RWPE2 (cell line): ENCODE results near the gene TGIF2.
A peak's percentile ranks its signal among the peaks of the same experiment; 100 is the strongest.

ENCODE experiments used
- ATAC-seq: fragments of 200-7000 bp; cut with Tn5 transposase; 3 replicates; pipeline ENCODE4 v1.9.1; 2021; ENCODE audit warnings: low read depth
- DNase-seq: peaks from one replicate; pipeline ENCODE4 v3.0.0-alpha.2; 2020; ENCODE audit warnings: low spot score
- H3K27ac ChIP-seq: fragments of 450-650 bp; 2 replicates; pipeline ENCODE4 v1.5.1; 2017; ENCODE audit warnings: mild to moderate bottlenecking; ENCODE audit not compliant: poor library complexity, severe bottlenecking
- H3K27me3 ChIP-seq: fragments of 250-450 bp; sonication (Bioruptor Pico); 2 replicates; pipeline ENCODE4 v1.5.1; 2021; ENCODE audit warnings: mild to moderate bottlenecking, moderate library complexity; ENCODE audit not compliant: insufficient read depth, poor library complexity, severe bottlenecking
- H3K36me3 ChIP-seq: fragments of 250-450 bp; sonication (Bioruptor Pico); 2 replicates; pipeline ENCODE4 v1.5.1; 2020; ENCODE audit warnings: low read depth, mild to moderate bottlenecking, moderate library complexity
- H3K4me1 ChIP-seq: fragments of 250-450 bp; sonication (Bioruptor Pico); 2 replicates; pipeline ENCODE4 v1.5.1; 2021; ENCODE audit warnings: mild to moderate bottlenecking, moderate library complexity; ENCODE audit not compliant: insufficient read depth, poor library complexity, severe bottlenecking
- H3K4me3 ChIP-seq: fragments of 250-450 bp; sonication (Bioruptor Pico); 2 replicates; pipeline ENCODE4 v1.5.1; 2021; ENCODE audit warnings: mild to moderate bottlenecking, moderate library complexity; ENCODE audit not compliant: severe bottlenecking
- H3K9me3 ChIP-seq: fragments of 250-450 bp; sonication (Bioruptor Pico); 2 replicates; pipeline ENCODE4 v1.5.1; 2021; ENCODE audit warnings: mild to moderate bottlenecking, moderate library complexity; ENCODE audit not compliant: severe bottlenecking
- TF ChIP-seq, protein P1 (sequence below): fragments of 450-650 bp; IDR thresholded peaks from one replicate; pipeline ENCODE4 v1.5.1; 2017; ENCODE audit warnings: mild to moderate bottlenecking, moderate library complexity; ENCODE audit not compliant: poor library complexity, severe bottlenecking

Gene TGIF2

GRCh38 chr20:36579996-36580545, 6.7 kb downstream of the TGIF2 start:
- H3K36me3 ChIP-seq, result peaks cover 41% of the 10 kb centered on the region
- ATAC-seq, result no peak
- no peak for DNase-seq

DNA sequence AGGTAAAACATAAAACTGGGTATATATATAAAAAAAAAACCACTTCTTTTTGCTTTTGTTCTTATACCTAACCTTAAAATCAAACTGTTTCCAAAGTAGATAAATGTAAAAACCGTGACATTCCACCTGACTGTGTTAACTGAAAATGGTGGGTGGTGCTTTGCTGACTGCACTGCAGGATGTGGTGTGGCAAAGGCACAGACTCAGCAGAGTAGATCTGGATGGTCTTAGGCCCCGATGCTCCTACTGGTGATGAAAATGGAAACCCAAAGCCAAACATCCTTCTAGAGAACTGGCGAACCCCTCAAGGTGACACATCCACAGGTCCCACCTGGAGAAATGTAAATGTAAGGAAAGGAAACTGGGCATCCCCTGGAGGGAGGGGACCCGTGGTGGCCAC, 8.9 kb downstream of the TGIF2 start:
- ATAC-seq, result no peak
- Histone ChIP-seq H3K27ac (no peak overlapping the region), H3K36me3 (peaks cover 41% of the 10 kb centered on the region), H3K9me3 (no peaks in the 10 kb centered on the region), H3K4me1 (peaks cover 17% of the 10 kb centered on the region), H3K27me3 (no peaks in the 10 kb centered on the region), H3K4me3 (no peak overlapping the region)
- DNase-seq, result no peak
- TF ChIP-seq, protein P1, sequence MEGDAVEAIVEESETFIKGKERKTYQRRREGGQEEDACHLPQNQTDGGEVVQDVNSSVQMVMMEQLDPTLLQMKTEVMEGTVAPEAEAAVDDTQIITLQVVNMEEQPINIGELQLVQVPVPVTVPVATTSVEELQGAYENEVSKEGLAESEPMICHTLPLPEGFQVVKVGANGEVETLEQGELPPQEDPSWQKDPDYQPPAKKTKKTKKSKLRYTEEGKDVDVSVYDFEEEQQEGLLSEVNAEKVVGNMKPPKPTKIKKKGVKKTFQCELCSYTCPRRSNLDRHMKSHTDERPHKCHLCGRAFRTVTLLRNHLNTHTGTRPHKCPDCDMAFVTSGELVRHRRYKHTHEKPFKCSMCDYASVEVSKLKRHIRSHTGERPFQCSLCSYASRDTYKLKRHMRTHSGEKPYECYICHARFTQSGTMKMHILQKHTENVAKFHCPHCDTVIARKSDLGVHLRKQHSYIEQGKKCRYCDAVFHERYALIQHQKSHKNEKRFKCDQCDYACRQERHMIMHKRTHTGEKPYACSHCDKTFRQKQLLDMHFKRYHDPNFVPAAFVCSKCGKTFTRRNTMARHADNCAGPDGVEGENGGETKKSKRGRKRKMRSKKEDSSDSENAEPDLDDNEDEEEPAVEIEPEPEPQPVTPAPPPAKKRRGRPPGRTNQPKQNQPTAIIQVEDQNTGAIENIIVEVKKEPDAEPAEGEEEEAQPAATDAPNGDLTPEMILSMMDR, result no peak

More at GRCh38 chr20:36579996-36580545, 6.7 kb downstream of the TGIF2 start:
- Histone ChIP-seq H3K9me3 (no peaks in the 10 kb centered on the region), H3K4me3 (no peak overlapping the region), H3K27me3 (no peaks in the 10 kb centered on the region), H3K4me1 (peaks cover 12% of the 10 kb centered on the region), H3K27ac (no peak overlapping the region)
- TF ChIP-seq, protein P1, result no peak

GRCh38 chr20:36582821-36583220, 9.4 kb downstream of the TGIF2 start:
- Histone ChIP-seq H3K4me1 (peaks cover 17% of the 10 kb centered on the region), H3K27me3 (no peaks in the 10 kb centered on the region), H3K9me3 (no peaks in the 10 kb centered on the region), H3K4me3 (no peak overlapping the region), H3K36me3 (peaks cover 41% of the 10 kb centered on the region), H3K27ac (no peak overlapping the region)
- no peak for DNase-seq
- TF ChIP-seq, protein P1, result no peak
- no peak for ATAC-seq

GRCh38 chr20:36584018-36584481, 10.7 kb downstream of the TGIF2 start:
- no peak overlapping the region for H3K27ac ChIP-seq
- DNase-seq (no peak), ATAC-seq (no peak)
- TF ChIP-seq, protein P1, result no peak
- peaks cover 34% of the 10 kb centered on the region for H3K36me3 ChIP-seq
- peaks cover 17% of the 10 kb centered on the region for H3K4me1 ChIP-seq
- no peaks in the 10 kb centered on the region for H3K27me3 ChIP-seq
- H3K4me3 ChIP-seq, result no peak overlapping the region
- H3K9me3 ChIP-seq, result no peaks in the 10 kb centered on the region

- H3K27ac ChIP-seq, result peak overlapping the region; percentile 64
- peak; percentile 91 for ATAC-seq
Measured at GRCh38 chr20:36585410-36586125, 12.2 kb downstream of the TGIF2 start.

More at GRCh38 chr20:36585410-36586125, 12.2 kb downstream of the TGIF2 start:
- Histone ChIP-seq H3K4me1 (peaks cover 17% of the 10 kb centered on the region), H3K9me3 (no peaks in the 10 kb centered on the region), H3K27me3 (no peaks in the 10 kb centered on the region), H3K36me3 (peaks cover 21% of the 10 kb centered on the region), H3K4me3 (no peak overlapping the region)
- peak; percentile 93 for DNase-seq
- TF ChIP-seq, protein P1, result no peak
